HG02798 (cell line): Measurements from ENCODE around the gene RTP5.

ENCODE experiments used
- ATAC-seq: cut with Tn5 transposase; IDR thresholded peaks from one replicate; pipeline ENCODE4 v1.9.1; 2021; ENCODE audit warnings: mild to moderate bottlenecking; ENCODE audit not compliant: unreplicated experiment, poor library complexity

Gene RTP5

DNA sequence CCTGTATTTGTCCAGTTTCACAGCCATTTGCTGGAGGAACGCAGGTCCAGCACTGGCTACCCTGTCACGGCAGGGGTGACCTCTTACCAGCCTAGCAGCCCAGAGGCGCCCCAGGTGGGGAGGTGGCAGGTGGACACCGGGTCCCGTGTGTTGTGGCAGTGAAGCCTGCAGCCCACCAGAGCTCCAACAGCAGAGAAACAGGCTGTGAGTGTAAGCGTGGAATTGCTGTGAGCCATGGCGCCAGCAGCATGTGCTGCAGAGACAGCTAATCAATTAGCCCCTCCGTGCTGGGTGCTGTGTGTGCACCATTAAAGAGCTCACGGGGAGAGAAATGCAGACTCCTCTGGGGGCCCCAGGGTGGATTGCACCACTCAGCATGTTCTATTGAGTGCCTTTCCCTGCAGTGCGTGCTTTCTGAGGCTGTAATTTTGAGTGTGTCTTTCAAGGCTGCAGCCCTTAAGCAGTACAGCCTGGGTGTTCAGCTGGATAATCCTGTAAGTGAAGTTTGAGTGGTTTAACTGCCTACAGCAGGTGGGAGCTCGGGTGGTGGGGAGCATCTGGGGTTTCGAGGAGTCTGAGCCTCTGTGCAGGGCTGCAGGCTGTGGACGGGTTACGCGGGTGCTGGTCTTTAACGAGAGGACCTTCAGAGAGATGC lies 15.9 kb downstream of the RTP5 start:
- ATAC-seq, result no peak

DNA sequence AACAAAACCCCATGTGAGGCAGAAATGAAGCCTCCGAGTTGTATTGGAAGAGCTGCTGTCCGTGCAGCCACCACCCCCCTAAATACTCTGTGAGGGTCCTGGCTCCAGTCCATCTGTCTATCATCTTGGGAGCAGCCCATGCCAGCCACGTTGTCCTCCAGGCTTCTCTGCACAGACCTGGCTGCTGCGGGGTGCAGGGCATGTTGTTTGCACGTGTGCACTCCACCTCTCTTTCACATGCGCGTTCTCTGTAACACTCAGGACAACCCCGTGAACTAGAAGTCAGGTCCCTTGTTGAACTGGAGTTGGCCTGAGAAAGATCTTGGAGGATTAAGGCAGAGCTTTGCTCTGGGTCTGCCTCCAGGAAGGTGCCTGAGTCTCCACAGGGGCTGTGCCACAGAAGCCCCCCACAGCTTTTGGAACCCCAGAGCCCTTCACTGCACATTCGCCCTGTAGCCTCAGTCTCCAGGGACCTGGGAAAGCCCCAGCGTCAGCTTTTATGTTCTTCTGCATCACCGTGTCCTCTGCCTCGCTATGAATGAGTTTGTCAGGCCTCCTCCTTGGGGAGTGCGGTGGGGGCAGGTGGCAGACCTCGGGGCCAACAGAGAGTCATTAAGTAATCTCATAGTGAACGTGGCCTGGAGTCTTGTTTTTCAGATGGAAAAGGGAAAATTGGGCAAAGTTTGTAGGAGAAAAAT lies 16.6 kb downstream of the RTP5 start:
- no peak for ATAC-seq

DNA sequence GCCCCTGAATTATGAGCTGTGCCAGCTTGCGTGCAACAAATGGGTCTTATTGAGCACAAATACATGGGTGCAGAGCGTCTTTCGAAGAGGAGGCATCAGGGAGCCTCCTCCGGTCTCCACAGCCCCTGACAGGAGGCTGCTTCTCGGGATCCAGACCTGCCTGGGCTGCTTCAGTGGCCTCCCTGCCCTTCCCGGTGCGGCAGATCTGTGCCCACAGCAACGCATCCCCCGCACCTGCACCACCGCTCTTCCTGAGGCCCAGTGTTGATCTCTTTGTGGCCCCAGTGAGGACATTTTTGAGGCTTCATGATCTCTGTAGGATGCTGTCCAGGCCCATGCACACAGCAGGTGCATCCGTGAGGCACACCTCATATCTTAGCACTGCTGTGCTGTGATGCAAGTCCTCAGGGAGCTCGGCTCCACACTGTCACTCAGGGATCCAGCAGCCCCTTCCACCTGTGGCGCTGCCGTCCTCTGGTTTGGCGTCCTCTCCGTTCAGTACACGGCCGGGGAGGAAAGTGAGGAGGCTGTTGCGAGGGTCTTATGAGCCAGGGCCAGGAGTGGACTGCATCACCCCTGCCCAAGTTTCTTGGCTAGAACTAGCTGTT lies 17.4 kb downstream of the RTP5 start:
- ATAC-seq, result no peak

DNA sequence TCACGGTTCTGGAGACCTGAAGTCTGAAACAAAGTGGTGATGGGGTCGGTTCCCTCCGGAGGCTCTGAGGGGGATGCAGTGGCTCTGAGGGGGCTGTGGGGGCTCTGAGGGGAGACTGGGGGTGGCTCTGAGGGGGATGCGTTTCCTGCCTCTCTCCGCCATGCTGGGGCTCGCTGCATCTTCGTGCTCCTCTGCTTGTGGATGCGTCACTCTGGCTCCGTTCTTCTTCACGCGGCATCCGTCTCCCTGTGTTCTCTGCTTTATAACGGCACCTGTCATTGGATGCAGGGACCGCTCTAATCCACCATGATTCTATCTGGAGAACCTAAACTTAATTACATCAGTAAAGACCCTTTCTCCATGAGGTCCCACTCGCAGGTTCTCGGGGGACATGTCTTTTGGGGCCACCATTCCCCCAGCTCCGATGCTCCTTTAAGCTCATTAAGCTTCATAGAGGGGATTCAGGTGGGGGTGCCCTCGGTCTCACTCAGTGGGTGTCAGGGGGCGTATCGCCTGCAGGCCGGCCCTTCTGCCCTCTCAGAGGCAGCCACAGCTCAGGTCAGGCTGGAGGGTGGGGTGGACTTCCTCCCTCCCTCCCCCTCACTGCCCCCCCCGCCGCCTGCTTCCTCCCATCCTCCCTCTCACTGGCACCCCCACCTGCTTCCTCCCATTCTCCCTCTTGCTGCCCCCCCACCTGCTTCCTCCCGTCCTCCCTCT lies 18.4 kb downstream of the RTP5 start:
- ATAC-seq, result no peak

DNA sequence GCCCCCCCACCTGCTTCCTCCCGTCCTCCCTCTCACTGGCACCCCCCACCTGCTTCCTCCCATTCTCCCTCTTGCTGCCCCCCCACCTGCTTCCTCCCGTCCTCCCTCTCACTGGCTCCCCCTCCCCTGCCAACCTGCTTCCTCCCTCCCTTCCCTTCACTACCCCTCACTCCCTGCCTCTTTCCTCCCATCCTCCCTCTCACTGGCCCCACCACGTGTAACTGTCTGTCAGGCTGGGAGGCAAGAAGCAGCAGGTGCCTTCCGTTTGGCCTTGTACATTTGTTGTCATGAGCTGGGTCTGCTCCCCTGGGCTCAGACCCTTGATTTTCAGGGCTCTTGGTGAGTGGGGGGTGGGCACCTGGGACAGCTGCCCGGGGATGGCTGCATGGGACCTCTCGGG lies 19.1 kb downstream of the RTP5 start:
- ATAC-seq, result no peak

DNA sequence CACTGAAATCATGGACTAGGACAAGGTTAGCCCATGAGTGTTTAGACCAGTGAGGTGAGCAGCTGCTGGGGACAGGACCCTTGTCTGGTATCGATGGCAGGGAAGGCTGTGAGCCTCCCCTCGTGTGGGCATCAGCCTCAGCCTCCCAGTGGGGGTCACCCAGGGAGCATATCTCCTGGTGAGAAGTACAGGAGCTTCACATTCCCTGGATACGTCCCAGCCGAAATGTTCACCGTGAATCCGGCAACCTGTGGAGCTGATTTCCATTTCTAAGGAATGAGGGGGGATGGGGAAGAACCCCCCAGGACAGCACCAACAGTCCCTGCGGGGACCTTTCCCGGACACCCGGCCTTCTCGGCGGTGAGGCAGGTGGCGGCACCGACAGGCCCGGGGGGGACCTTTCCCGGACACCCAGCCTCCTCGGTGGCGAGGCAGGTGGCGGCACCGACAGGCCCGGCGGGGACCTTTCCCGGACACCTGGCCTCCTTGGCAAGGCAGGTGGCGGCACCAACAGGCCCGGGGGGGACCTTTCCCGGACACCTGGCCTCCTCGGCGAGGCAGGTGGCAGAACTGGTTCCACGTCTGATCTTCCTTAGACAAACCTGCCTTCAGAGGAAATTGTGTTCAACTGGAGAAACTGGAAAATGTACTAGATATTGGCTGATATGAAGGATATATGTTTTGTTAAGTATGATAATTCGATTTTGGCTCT lies 21.2 kb downstream of the RTP5 start:
- ATAC-seq, result no peak

DNA sequence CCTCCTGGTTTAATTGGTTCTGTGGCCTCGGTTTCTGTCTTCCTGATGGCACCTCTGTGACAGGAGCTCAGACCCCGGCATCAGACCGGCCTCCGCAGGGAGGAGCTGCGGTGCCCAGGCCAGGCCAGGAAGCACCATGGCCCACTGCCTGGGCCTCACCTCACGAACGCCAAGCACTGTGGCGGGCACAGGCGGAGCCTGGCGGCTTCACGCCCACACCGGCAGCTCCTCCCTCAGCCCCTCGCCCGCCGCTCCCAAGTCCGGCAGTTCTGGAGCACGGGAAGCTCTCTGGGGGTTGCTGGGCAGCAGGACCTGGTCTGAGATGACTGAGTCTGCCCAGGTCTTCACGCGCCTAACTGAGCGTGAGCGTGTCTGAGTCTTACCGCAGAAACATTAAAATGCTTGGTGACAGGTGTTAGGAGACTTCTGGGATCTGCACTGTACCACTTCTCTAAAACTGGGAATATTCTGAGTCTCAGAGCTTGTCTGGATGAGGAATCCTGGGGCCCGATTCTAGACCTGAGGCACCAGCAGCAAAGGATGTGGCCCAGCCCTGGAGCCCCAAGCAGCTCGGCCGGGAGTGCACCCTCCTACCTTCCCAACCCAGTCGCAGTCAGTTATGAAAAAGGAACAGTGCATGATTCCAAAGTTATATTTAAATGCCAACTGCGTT lies 21.9 kb downstream of the RTP5 start:
- ATAC-seq, result no peak

DNA sequence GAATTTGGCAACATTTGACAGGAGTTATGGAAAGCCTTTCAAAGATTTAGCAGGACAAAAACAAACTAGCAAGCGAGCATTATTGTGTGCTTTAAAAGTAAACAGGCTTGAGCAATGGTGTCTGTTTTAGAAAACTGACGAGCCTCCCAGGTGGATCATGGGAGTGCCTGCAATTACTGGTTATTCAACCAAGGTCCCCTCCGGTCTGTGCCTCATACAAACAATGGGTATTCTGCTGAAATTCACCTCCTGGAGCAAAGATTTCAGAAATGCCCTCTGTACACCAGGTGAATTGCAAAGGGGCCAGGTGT lies 22.4 kb downstream of the RTP5 start:
- ATAC-seq, result no peak

DNA sequence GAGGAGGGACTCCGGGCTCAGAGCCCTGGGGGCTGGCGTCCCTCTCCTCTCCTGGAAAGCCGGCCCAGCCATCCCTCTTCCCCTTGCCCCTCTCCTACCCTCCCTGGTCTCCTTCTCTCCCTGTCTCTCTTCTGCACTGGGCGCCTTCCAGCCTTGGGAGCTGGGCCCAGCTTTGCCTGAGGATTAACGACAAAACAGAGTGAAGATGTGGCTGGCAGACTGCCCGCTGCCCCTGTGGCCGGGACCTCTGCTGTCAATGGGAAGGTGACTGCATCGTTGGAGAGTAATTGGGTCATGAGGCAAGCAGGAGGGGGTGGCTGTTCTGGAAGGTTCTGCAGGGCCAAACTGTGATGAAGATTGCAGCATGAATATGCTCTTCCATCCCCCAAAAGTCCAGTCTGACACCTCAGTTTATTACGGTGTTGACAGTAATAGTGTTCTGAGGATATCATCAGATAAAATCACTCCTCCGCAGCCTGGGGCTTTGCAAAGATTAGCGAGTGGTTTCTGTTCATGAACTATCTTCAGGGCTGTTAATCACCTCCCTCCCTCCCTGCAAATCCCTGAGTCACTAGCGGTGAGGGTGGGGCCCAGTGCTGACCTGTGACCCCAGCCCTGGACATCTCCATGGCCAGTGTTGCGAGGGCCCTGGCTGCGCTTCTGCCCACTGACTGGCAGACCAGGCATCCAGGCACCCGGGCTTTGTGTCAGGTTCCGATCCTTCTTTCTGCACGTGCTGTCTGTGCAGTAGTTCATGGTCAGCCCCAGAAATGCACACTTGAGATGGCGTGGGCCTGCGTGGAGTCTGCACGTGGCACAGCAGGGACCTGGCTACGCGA lies 23.0 kb downstream of the RTP5 start:
- no peak for ATAC-seq

DNA sequence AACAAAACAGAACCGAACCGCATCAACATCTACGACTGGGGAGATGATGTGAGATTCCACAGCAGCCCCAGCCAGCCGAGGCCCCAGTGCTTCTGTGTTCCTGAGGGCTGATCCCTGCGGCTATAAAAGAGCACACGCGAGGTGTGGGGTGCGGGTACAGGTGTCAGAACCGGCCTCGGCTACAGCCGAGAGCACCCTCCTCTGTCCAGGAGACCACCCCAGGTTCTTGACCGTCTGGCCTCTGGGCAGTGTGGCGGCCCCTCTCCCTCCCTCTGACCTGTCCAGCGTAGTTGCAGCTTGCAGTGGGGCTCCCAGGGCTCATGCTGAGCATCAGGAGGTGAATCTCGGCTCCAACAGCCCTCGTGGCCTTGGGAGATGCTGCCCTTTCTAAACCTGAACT lies 23.7 kb downstream of the RTP5 start:
- no peak for ATAC-seq

DNA sequence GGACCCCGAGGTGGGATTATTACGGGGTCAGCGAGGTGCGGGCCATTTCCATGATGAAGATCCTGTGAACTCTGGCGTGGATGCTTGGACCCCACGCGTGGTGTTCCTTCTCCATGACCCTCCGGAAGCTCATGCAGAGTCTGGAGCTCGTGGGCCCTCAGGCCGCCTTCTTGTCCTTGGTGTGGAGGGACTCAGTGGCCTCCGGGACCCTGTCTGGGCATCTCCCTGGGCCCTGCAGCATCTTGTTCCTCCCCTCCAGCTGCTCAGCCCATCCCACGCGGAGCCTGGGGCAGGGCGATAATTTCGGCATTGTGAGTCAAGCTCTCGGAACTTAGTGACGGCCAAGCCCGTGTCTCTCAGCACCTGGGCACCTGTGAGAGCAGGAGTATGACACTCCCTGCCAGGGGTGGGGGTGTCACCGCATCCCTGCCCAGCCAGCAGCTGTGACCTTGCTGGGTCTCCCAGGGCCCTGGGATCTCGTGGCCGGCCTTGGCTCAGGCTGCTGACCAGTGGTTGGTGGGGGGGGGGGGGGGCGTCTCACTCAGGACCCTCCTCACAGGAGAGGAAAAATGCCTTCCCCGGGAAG lies 24.6 kb downstream of the RTP5 start:
- no peak for ATAC-seq

DNA sequence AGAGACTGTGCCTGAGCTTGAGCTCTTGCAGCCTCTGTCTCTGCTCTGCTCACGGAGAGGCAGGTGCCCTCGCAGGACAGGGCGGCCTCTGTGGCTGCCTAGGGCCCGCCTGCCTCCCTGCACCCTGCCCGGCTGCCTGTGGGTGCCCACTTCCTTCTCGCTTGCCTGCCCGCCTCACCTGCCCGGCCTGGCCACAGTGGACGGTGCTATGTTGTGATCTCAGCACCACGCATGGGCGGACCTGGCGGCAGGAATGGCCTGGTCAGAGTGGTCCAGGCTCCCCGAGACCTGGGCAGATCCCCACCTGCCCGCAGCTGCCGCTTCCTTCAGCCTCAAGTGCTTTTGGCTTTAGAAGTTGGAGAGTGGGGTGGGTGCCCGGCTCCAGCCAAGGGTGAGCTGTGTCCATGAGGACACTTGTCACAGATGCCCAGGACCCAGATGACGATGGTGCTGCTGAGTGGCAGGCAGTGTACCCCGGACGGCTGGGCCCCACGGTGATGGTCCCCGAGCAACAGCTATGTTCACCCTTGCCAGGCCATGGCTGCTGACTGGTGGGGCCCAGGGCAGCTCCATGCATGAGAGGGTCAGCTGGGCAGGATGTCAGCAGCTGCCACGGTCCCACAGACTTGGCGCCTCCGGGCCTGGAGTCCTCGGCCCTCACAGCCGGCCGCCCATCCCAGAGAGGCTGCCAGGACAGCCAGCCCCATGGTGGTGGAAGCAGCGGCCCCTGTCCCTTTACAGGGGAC lies 25.3 kb downstream of the RTP5 start:
- ATAC-seq, result no peak

DNA sequence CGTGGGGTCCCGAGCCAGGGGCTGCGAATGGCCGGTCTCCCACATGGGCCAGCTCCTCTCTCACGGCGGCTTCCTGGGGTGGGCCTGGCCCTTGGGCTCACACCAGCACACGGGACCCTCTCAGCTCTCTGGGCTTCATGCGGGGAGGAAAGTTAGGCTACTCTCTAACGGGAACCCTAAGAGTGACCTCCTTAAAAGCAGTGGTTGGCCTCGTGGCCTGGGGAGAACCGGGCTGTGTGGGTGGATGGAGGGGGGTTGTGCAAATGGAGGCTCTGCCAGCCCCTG lies 25.8 kb downstream of the RTP5 start:
- ATAC-seq, result no peak

DNA sequence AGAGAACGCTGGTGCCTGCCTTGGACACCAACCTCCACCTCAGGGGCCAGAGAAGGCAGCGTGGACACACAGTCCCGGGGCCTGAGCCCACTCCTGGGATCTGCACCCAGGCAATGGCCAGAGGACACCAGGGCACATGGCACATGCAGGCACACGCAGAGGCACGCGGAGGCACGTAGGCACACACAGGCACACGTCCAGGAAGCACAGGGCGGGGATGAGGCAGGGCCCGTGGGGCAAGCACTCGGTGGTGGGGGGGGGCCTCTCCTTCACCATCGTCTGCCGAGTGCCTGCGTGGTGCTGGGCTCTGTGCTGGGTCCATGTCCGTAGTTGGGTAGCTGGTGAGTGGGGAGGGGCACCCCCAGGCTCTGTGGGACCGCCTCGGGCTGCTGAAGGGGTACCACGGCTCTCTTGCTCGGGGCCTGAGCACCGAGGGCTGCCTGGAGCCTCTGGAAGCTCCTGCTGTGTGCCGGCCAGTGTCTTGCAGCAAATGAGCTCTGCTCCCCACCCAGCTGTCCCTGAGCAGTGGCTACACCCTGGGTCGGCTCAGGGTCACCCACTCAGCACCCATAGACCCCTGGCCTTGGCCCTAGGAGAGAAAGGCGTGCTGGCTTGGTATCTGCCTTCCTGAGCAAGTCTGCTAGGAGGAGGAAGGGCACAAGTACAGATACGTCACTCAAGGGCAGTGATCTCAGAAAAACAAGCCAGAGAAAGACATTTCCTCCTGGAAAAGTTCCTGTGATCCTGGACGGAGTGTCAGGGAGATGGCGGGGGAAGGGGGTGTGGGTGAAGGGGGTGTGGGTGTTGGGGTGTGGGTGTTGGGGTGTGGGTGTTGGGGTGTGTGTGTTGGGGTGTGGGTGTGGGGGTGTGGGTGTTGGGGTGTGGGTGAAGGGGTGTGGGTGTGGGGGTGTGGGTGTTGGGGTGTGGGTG lies 26.4 kb downstream of the RTP5 start:
- ATAC-seq, result no peak

DNA sequence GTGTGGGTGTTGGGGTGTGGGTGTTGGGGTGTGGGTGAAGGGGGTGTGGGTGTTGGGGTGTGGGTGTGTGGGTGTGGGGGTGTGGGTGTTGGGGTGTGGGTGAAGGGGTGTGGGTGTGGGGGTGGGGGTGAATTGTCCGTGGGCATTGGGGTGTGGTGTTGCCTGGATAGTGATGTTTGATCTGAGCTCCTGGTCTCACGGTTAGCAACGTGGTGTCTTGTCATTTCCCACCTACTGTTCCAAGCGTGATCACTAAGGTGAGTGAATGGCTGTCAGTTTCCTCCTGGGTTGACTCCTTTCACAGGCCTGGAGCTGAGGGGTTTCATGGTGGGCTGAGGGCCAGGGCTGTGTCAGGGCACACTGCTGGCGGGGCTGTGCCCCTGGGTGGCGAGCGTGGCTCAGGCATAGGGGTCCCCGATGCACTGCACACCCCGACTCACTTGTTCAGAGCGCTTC lies 27.2 kb downstream of the RTP5 start:
- no peak for ATAC-seq

DNA sequence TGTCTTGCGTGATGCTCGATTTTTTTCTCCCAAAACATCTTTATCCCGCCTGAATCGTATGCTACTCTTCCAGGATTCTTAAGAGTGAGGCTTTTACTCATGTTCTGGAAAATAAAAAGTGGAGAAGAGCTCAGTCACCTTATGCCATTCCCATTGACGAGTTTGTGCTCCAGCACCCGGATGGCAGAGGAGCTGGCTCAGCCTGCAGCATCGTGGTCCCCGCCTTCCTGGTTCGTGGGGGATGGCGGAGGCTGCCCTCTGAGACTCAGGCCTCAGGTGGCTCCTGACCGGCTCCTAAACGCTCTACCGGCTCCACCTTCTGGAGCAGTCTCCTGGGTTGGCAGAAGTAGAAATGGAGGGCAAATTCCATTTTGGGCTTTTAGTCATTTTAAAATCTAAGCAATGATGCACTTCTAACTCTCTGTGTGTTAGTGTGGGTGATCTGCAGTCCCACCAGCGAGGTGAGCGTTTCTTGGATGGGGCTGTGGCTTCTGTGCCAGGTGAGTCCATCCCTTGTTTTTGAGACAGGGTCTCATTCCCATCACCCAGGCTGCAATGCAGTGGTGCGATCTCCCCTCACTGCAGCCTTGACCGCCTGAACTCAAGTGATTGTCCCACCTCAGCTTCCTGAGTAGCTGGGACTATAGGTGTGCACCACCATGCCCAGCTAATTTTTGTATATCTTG lies 27.8 kb downstream of the RTP5 start:
- ATAC-seq, result no peak
